ENCODE data around the gene MTIF2. TPM values are rescaled to one million over a fixed set of nuclear protein-coding genes. Genes with fewer than 3 reads are reported as not detected.

The MTIF2 gene
- total RNA-seq, 1 experiment from 2014 or later, result 49.6 TPM

- peak overlapping the region; percentile 85 for H3K27ac ChIP-seq (ENCODE audit: low read length)
- POLR2A ChIA-PET (ENCODE audit: unreplicated experiment), result interaction anchor here (0.6 kb wide), 1 partner anchor 186 kb away, joined by 3 read pairs; the partner anchor contains the start of gene CCDC88A
- peaks cover 25% of the 10 kb centered on the region for H3K4me1 ChIP-seq (ENCODE audit: insufficient read depth, low read length)
- peak overlapping the region; percentile 99 for H3K9ac ChIP-seq (ENCODE audit: low read length)
- peak overlapping the region; percentile 100 for H3K4me2 ChIP-seq (ENCODE audit: low read length)
- peaks cover 66% of the 10 kb centered on the region for H3K79me2 ChIP-seq (ENCODE audit: low read length)
- H3K27me3 ChIP-seq (ENCODE audit: low read length), result no peaks in the 10 kb centered on the region
- TF ChIP-seq EZH2 (IDR thresholded peaks at IDR 0.05; ENCODE audit: low read length, unreplicated experiment) (no peak), CTCF (conservative IDR thresholded peaks at IDR 0.05; ENCODE audit: low read depth, low read length) (no peak), EZH2phosphoT487 (IDR thresholded peaks at IDR 0.05; ENCODE audit: borderline replicate concordance, low read length) (no peak)
- peak; percentile 7 for ATAC-seq
- H4K20me1 ChIP-seq (ENCODE audit: low read length), result peaks cover 35% of the 10 kb centered on the region
- peaks cover 43% of the 10 kb centered on the region for H3K36me3 ChIP-seq (ENCODE audit: low read depth, low read length)
- no peaks in the 10 kb centered on the region for H3K9me3 ChIP-seq (ENCODE audit: low read length)
- peak; percentile 24 for DNase-seq
- no peaks in the 10 kb centered on the region for H3K9me2 ChIP-seq (replicated peaks; ENCODE audit: low read length)
- H3K4me3 ChIP-seq (ENCODE audit: low read length), result peak overlapping the region; percentile 98
- BruUV-seq (replicated peaks), result TSS peak; percentile 61
- intact Hi-C loops (cut with micrococcal nuclease), result loop anchor here (10.0 kb wide), 1 partner anchor 282 kb away; the partner anchor contains the start of gene CFAP36
- peaks cover 7% of the 10 kb centered on the region for H3F3A ChIP-seq (ENCODE audit: low read length, unreplicated experiment)
- H2AFZ ChIP-seq (ENCODE audit: low read length), result peak overlapping the region; percentile 94
- CTCF ChIA-PET, result no interaction called here
Measured at GRCh38 chr2:55232863-55233657, 36.0 kb downstream of the MTIF2 start.

- intact Hi-C loops (cut with micrococcal nuclease), result loop anchor here (10.0 kb wide), 1 partner anchor 283 kb away; the partner anchor contains the start of gene CFAP36
- BruUV-seq (replicated peaks), result no TSS peak
- H3K4me1 ChIP-seq (ENCODE audit: insufficient read depth, low read length), result peaks cover 25% of the 10 kb centered on the region
- H3K79me2 ChIP-seq (ENCODE audit: low read length), result peaks cover 71% of the 10 kb centered on the region
- no peaks in the 10 kb centered on the region for H3K9me3 ChIP-seq (ENCODE audit: low read length)
- no peaks in the 10 kb centered on the region for H3K9me2 ChIP-seq (replicated peaks; ENCODE audit: low read length)
- H4K20me1 ChIP-seq (ENCODE audit: low read length), result peaks cover 35% of the 10 kb centered on the region
- ATAC-seq, result peak; percentile 93
- peak; percentile 96 for DNase-seq
- H3F3A ChIP-seq (ENCODE audit: low read length, unreplicated experiment), result peaks cover 7% of the 10 kb centered on the region
- H2AFZ ChIP-seq (ENCODE audit: low read length), result peak within 1 kb of the TSS; percentile 94
- ChIA-PET POLR2A (ENCODE audit: unreplicated experiment) (interaction anchor here (0.6 kb wide), 3 partner anchors 36 to 345 kb away, joined by 3 to 4 read pairs (median 3); partner anchors contain the start of gene CCDC88A), CTCF (no interaction called here)
- peak within 1 kb of the TSS; percentile 100 for H3K4me2 ChIP-seq (ENCODE audit: low read length)
- peak within 1 kb of the TSS; percentile 99 for H3K9ac ChIP-seq (ENCODE audit: low read length)
- peak within 1 kb of the TSS; percentile 85 for H3K27ac ChIP-seq (ENCODE audit: low read length)
- H3K27me3 ChIP-seq (ENCODE audit: low read length), result no peaks in the 10 kb centered on the region
- H3K36me3 ChIP-seq (ENCODE audit: low read depth, low read length), result peaks cover 43% of the 10 kb centered on the region
- H3K4me3 ChIP-seq (ENCODE audit: low read length), result peak within 1 kb of the TSS; percentile 98
- TF ChIP-seq CTCF (conservative IDR thresholded peaks at IDR 0.05; ENCODE audit: low read depth, low read length) (no peak), EZH2 (IDR thresholded peaks at IDR 0.05; ENCODE audit: low read length, unreplicated experiment) (no peak), EZH2phosphoT487 (IDR thresholded peaks at IDR 0.05; ENCODE audit: borderline replicate concordance, low read length) (no peak)
Measured at GRCh38 chr2:55232084-55232862, 36.8 kb downstream of the MTIF2 start, which contains the start of the genes CLHC1 and RPS27A. Gene CLHC1 (minus strand): TSS chr2:55232293. CDS start chr2:55222411, 9,882 bp downstream. Gene RPS27A (plus strand): TSS chr2:55232688. CDS start chr2:55232825, 137 bp downstream.
